ENCODE data around the gene VAC14.

Gene VAC14

GRCh38 chr16:70747703-70748631 lies 53.0 kb downstream of the VAC14 start:
- Histone ChIP-seq H3F3A (ENCODE audit: low read depth) (no peaks in the 10 kb centered on the region), H3K4me2 (ENCODE audit: low read depth, low read length, poor library complexity, severe bottlenecking) (peak overlapping the region; percentile 35), H3K9me2 (replicated peaks; ENCODE audit: low read depth, low read length) (no peaks in the 10 kb centered on the region), H4K20me1 (ENCODE audit: insufficient read depth, low read length, poor library complexity, severe bottlenecking) (no peaks in the 10 kb centered on the region), H3K4me3 (ENCODE audit: low read length, poor library complexity, severe bottlenecking) (no peak overlapping the region), H3K79me2 (ENCODE audit: insufficient read depth, low read length) (no peaks in the 10 kb centered on the region), H3K36me3 (ENCODE audit: insufficient read depth, low read length) (peaks cover 14% of the 10 kb centered on the region; the same call in 1 of the 2 replicates), H3K4me1 (ENCODE audit: insufficient read depth, low read length, poor library complexity, severe bottlenecking) (peaks cover 22% of the 10 kb centered on the region), H3K27me3 (ENCODE audit: insufficient read depth, low read length, poor library complexity, severe bottlenecking) (no peaks in the 10 kb centered on the region), H2AFZ (ENCODE audit: low read length) (no peak overlapping the region), H3K9ac (ENCODE audit: low read depth, low read length, poor library complexity, severe bottlenecking) (no peak overlapping the region), H3K9me3 (ENCODE audit: insufficient read depth, low read depth, low read length) (no peaks in the 10 kb centered on the region)
- TF ChIP-seq EZH2phosphoT487 (IDR thresholded peaks at IDR 0.05; ENCODE audit: borderline replicate concordance), result no peak
- TF ChIP-seq, protein P1, sequence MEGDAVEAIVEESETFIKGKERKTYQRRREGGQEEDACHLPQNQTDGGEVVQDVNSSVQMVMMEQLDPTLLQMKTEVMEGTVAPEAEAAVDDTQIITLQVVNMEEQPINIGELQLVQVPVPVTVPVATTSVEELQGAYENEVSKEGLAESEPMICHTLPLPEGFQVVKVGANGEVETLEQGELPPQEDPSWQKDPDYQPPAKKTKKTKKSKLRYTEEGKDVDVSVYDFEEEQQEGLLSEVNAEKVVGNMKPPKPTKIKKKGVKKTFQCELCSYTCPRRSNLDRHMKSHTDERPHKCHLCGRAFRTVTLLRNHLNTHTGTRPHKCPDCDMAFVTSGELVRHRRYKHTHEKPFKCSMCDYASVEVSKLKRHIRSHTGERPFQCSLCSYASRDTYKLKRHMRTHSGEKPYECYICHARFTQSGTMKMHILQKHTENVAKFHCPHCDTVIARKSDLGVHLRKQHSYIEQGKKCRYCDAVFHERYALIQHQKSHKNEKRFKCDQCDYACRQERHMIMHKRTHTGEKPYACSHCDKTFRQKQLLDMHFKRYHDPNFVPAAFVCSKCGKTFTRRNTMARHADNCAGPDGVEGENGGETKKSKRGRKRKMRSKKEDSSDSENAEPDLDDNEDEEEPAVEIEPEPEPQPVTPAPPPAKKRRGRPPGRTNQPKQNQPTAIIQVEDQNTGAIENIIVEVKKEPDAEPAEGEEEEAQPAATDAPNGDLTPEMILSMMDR (conservative IDR thresholded peaks at IDR 0.05; ENCODE audit: low read length), result no peak

GRCh38 chr16:70746708-70747424 lies 54.1 kb downstream of the VAC14 start:
- no peaks in the 10 kb centered on the region for H3K27me3 ChIP-seq (ENCODE audit: insufficient read depth, low read length, poor library complexity, severe bottlenecking)
- peak overlapping the region; percentile 30 for H3K9ac ChIP-seq (ENCODE audit: low read depth, low read length, poor library complexity, severe bottlenecking)
- H3K4me1 ChIP-seq (ENCODE audit: insufficient read depth, low read length, poor library complexity, severe bottlenecking), result peaks cover 22% of the 10 kb centered on the region
- no peaks in the 10 kb centered on the region for H4K20me1 ChIP-seq (ENCODE audit: insufficient read depth, low read length, poor library complexity, severe bottlenecking)
- TF ChIP-seq EZH2phosphoT487 (IDR thresholded peaks at IDR 0.05; ENCODE audit: borderline replicate concordance), result no peak
- TF ChIP-seq, protein P1 (conservative IDR thresholded peaks at IDR 0.05; ENCODE audit: low read length), result no peak
- no peaks in the 10 kb centered on the region for H3F3A ChIP-seq (ENCODE audit: low read depth)
- H3K4me2 ChIP-seq (ENCODE audit: low read depth, low read length, poor library complexity, severe bottlenecking), result peak overlapping the region; percentile 35
- peaks cover 18% of the 10 kb centered on the region; the same call in 1 of the 2 replicates for H3K36me3 ChIP-seq (ENCODE audit: insufficient read depth, low read length)
- H3K9me2 ChIP-seq (replicated peaks; ENCODE audit: low read depth, low read length), result no peaks in the 10 kb centered on the region
- H3K4me3 ChIP-seq (ENCODE audit: low read length, poor library complexity, severe bottlenecking), result no peak overlapping the region
- no peak overlapping the region for H2AFZ ChIP-seq (ENCODE audit: low read length)
- no peaks in the 10 kb centered on the region for H3K9me3 ChIP-seq (ENCODE audit: insufficient read depth, low read depth, low read length)
- no peaks in the 10 kb centered on the region for H3K79me2 ChIP-seq (ENCODE audit: insufficient read depth, low read length)

- TF ChIP-seq, protein P1 (conservative IDR thresholded peaks at IDR 0.05; ENCODE audit: low read length), result no peak
- TF ChIP-seq EZH2phosphoT487 (IDR thresholded peaks at IDR 0.05; ENCODE audit: borderline replicate concordance), result no peak
- H3K27me3 ChIP-seq (ENCODE audit: insufficient read depth, low read length, poor library complexity, severe bottlenecking), result no peaks in the 10 kb centered on the region
- no peak overlapping the region for H3K4me2 ChIP-seq (ENCODE audit: low read depth, low read length, poor library complexity, severe bottlenecking)
- H3K79me2 ChIP-seq (ENCODE audit: insufficient read depth, low read length), result no peaks in the 10 kb centered on the region
- no peaks in the 10 kb centered on the region for H3K9me2 ChIP-seq (replicated peaks; ENCODE audit: low read depth, low read length)
- H4K20me1 ChIP-seq (ENCODE audit: insufficient read depth, low read length, poor library complexity, severe bottlenecking), result no peaks in the 10 kb centered on the region
- H3K9me3 ChIP-seq (ENCODE audit: insufficient read depth, low read depth, low read length), result no peaks in the 10 kb centered on the region
- H3K36me3 ChIP-seq (ENCODE audit: insufficient read depth, low read length), result peaks cover 18% of the 10 kb centered on the region; the same call in 1 of the 2 replicates
- no peak overlapping the region for H2AFZ ChIP-seq (ENCODE audit: low read length)
- no peak overlapping the region for H3K9ac ChIP-seq (ENCODE audit: low read depth, low read length, poor library complexity, severe bottlenecking)
- H3K4me3 ChIP-seq (ENCODE audit: low read length, poor library complexity, severe bottlenecking), result no peak overlapping the region
- H3K4me1 ChIP-seq (ENCODE audit: insufficient read depth, low read length, poor library complexity, severe bottlenecking), result peaks cover 18% of the 10 kb centered on the region
- no peaks in the 10 kb centered on the region for H3F3A ChIP-seq (ENCODE audit: low read depth)
Observed at GRCh38 chr16:70746040-70746707, 54.8 kb downstream of the VAC14 start.
